ENCODE results near the gene IFT57. TPM values are rescaled to one million over a fixed set of nuclear protein-coding genes. Genes with fewer than 3 reads are reported as not detected.
A peak's percentile ranks its signal among the peaks of the same experiment; 100 is the strongest.

The IFT57 gene
- total and polyA plus RNA-seq, 9 of the 15 experiments (the other 6 are each of a cell fraction or from before 2014, with no cell fraction given) = 1.5 to 20.1 (median 9.9) TPM

GRCh38 chr3:108124337-108125152 lies 97.7 kb downstream of the IFT57 start (continued):
- TF ChIP-seq ZNF830 (CRISPR knock-in tag; IDR thresholded peaks at IDR 0.05) = no peak
- no peak for TF ChIP-seq PTTG1 (tag; IDR thresholded peaks at IDR 0.05; ENCODE audit: low read depth)
- no peak for TF ChIP-seq KAT8 (IDR thresholded peaks at IDR 0.05; ENCODE audit: low read depth)
- peak; percentile 35; the same call in 1 of the 2 replicates for TF ChIP-seq PHF8 (IDR thresholded peaks at IDR 0.05; ENCODE audit: borderline replicate concordance, low read length)
- no peak for TF ChIP-seq CBX2 (IDR thresholded peaks at IDR 0.05; ENCODE audit: insufficient read depth, low read length, poor library complexity, severe bottlenecking)
- TF ChIP-seq, protein P1, sequence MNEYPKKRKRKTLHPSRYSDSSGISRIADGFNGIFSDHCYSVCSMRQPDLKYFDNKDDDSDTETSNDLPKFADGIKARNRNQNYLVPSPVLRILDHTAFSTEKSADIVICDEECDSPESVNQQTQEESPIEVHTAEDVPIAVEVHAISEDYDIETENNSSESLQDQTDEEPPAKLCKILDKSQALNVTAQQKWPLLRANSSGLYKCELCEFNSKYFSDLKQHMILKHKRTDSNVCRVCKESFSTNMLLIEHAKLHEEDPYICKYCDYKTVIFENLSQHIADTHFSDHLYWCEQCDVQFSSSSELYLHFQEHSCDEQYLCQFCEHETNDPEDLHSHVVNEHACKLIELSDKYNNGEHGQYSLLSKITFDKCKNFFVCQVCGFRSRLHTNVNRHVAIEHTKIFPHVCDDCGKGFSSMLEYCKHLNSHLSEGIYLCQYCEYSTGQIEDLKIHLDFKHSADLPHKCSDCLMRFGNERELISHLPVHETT (CRISPR knock-in tag; conservative IDR thresholded peaks at IDR 0.05 in 1 of 2, IDR thresholded peaks at IDR 0.05 in 1 of 2) = peak in 1 of 2 experiments; percentile 84; a peak in 2 of 4 replicates
- TF ChIP-seq TRIM24 (IDR thresholded peaks at IDR 0.05) = peak in 1 of 2 experiments; percentile 50; a peak in 2 of 4 replicates
- no peak for TF ChIP-seq SIN3B (IDR thresholded peaks at IDR 0.05; ENCODE audit: low read depth)
- TF ChIP-seq, protein P2, sequence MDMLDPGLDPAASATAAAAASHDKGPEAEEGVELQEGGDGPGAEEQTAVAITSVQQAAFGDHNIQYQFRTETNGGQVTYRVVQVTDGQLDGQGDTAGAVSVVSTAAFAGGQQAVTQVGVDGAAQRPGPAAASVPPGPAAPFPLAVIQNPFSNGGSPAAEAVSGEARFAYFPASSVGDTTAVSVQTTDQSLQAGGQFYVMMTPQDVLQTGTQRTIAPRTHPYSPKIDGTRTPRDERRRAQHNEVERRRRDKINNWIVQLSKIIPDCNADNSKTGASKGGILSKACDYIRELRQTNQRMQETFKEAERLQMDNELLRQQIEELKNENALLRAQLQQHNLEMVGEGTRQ (CRISPR knock-in tag; IDR thresholded peaks at IDR 0.05) = no peak
- TF ChIP-seq CSDE1 (IDR thresholded peaks at IDR 0.05) = no peak
- TF ChIP-seq XRCC5 (IDR thresholded peaks at IDR 0.05; ENCODE audit: low read depth, low read length) = no peak
- peak in 2 of 3 experiments; percentile 44 to 66 for TF ChIP-seq YY1 (IDR thresholded peaks at IDR 0.05; ENCODE audit: borderline replicate concordance in 1 of 3, control insufficient read depth in 1 of 3, extremely low read depth in 1 of 3, insufficient read depth in 3 of 3, insufficient read length in 1 of 3, insufficient replicate concordance in 2 of 3, low read depth in 1 of 3, low read length in 2 of 3)
- TF ChIP-seq PYGO2 (tag; IDR thresholded peaks at IDR 0.05) = no peak
- TF ChIP-seq ZNF143 (CRISPR knock-in tag; IDR thresholded peaks at IDR 0.05) = no peak
- TF ChIP-seq GTF2E2 (tag; IDR thresholded peaks at IDR 0.05) = peak; percentile 62; the same call in 1 of the 2 replicates
- TF ChIP-seq TAF15 (IDR thresholded peaks at IDR 0.05; ENCODE audit: low read depth, low read length) = no peak
- TF ChIP-seq NCOR1 (IDR thresholded peaks at IDR 0.05) = peak; percentile 70
- TF ChIP-seq MTA2 (IDR thresholded peaks at IDR 0.05; ENCODE audit: low read depth) = peak; percentile 43; the same call in 1 of the 2 replicates
- TF ChIP-seq, protein P3, sequence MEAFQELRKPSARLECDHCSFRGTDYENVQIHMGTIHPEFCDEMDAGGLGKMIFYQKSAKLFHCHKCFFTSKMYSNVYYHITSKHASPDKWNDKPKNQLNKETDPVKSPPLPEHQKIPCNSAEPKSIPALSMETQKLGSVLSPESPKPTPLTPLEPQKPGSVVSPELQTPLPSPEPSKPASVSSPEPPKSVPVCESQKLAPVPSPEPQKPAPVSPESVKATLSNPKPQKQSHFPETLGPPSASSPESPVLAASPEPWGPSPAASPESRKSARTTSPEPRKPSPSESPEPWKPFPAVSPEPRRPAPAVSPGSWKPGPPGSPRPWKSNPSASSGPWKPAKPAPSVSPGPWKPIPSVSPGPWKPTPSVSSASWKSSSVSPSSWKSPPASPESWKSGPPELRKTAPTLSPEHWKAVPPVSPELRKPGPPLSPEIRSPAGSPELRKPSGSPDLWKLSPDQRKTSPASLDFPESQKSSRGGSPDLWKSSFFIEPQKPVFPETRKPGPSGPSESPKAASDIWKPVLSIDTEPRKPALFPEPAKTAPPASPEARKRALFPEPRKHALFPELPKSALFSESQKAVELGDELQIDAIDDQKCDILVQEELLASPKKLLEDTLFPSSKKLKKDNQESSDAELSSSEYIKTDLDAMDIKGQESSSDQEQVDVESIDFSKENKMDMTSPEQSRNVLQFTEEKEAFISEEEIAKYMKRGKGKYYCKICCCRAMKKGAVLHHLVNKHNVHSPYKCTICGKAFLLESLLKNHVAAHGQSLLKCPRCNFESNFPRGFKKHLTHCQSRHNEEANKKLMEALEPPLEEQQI (IDR thresholded peaks at IDR 0.05) = no peak
- peak; percentile 56 for TF ChIP-seq EP400 (IDR thresholded peaks at IDR 0.05)
- no peak for TF ChIP-seq SLC30A9 (CRISPR knock-in tag; IDR thresholded peaks at IDR 0.05)
- no peak for TF ChIP-seq RBM34 (IDR thresholded peaks at IDR 0.05; ENCODE audit: borderline replicate concordance, insufficient read depth, low read length)
- TF ChIP-seq KAT2B (IDR thresholded peaks at IDR 0.05; ENCODE audit: low read depth, low read length) = no peak
